WTC11 (cell line): ENCODE data around the gene MAPK8IP1. TPM values are rescaled to one million over a fixed set of nuclear protein-coding genes. Genes with fewer than 3 reads are reported as not detected.

ENCODE experiments used
- ATAC-seq: fragments of 200-7000 bp; cut with Tn5 transposase; 2 replicates; pipeline ENCODE4 v1.10.0; 2021; ENCODE audit warnings: mild to moderate bottlenecking, moderate library complexity
- Bru-seq: library from RNA; stranded (reverse); fragments of 400-500 nt; gene quantifications from one replicate; lab custom pipeline; 2021; lab: Mats Ljungman, UMichigan
- CTCF ChIA-PET: fragments of 300-600 bp; sonication (Branson Sonifier 250); formaldehyde crosslinking; loops from one replicate; lab custom pipeline; 2021; ENCODE audit warnings: antibody characterized with exemption; lab: Charles Lee
- POLR2A ChIA-PET: fragments of 350-600 bp; sonication (Branson Sonifier 250); formaldehyde crosslinking; loops from one replicate; lab custom pipeline; 2021; ENCODE audit warnings: antibody characterized with exemption; lab: Charles Lee
- DNase-seq: peaks from one replicate; pipeline ENCODE4 v3.0.0; 2021; ENCODE audit warnings: low spot score
- H3K27ac Mint-ChIP-seq: 2 replicates; pipeline ENCODE4 v1.8.0; 2021; ENCODE audit warnings: mixed read lengths
- H3K27me3 Mint-ChIP-seq: 2 replicates; pipeline ENCODE4 v1.8.0; 2021; ENCODE audit warnings: low read depth, mild to moderate bottlenecking, moderate library complexity, mixed read lengths
- H3K36me3 Mint-ChIP-seq: 2 replicates; pipeline ENCODE4 v1.8.0; 2021; ENCODE audit warnings: mixed read lengths
- H3K4me1 Mint-ChIP-seq: 2 replicates; pipeline ENCODE4 v1.8.0; 2022; ENCODE audit warnings: mixed read lengths
- H3K4me3 Mint-ChIP-seq: 2 replicates; pipeline ENCODE4 v1.8.0; 2021; ENCODE audit warnings: mild to moderate bottlenecking, moderate library complexity, mixed read lengths
- H3K9me3 Mint-ChIP-seq: 2 replicates; pipeline ENCODE4 v1.8.0; 2021; ENCODE audit warnings: mixed read lengths
- AR ChIP-seq: fragments of 250-450 bp; sonication (Bioruptor Pico); IDR thresholded peaks from 2 replicates; pipeline ENCODE4 v1.9.0; 2021; ENCODE audit warnings: mild to moderate bottlenecking
- ATF1 ChIP-seq: sonication (generic); formaldehyde crosslinking; IDR thresholded peaks from 2 replicates; pipeline ENCODE4 v1.8.1; 2023; ENCODE audit warnings: mild to moderate bottlenecking, moderate library complexity, missing genetic modification reagents
- CBFB ChIP-seq: sonication (generic); formaldehyde crosslinking; IDR thresholded peaks from 2 replicates; pipeline ENCODE4 v1.8.1; 2022; ENCODE audit warnings: mild to moderate bottlenecking, low read depth, missing genetic modification reagents
- CREB1 ChIP-seq: sonication (generic); formaldehyde crosslinking; IDR thresholded peaks from 2 replicates; pipeline ENCODE4 v1.8.0; 2023; ENCODE audit warnings: mild to moderate bottlenecking, missing genetic modification reagents
- CREM ChIP-seq: sonication (generic); formaldehyde crosslinking; IDR thresholded peaks from 2 replicates; pipeline ENCODE4 v1.8.1; 2022; ENCODE audit warnings: mild to moderate bottlenecking, missing genetic modification reagents, moderate library complexity
- E2F5 ChIP-seq: sonication (generic); formaldehyde crosslinking; IDR thresholded peaks from 2 replicates; pipeline ENCODE4 v1.8.1; 2022; ENCODE audit warnings: mild to moderate bottlenecking, moderate library complexity, missing genetic modification reagents
- ELF4 ChIP-seq: sonication (generic); formaldehyde crosslinking; IDR thresholded peaks from 2 replicates; pipeline ENCODE4 v1.8.1; 2022; ENCODE audit warnings: low read depth, mild to moderate bottlenecking, moderate library complexity, missing genetic modification reagents
- ESRRA ChIP-seq: sonication (generic); formaldehyde crosslinking; IDR thresholded peaks from 2 replicates; pipeline ENCODE4 v1.8.1; 2022; ENCODE audit warnings: mild to moderate bottlenecking, missing genetic modification reagents, borderline replicate concordance
- FOXJ3 ChIP-seq: sonication (generic); formaldehyde crosslinking; IDR thresholded peaks from 2 replicates; pipeline ENCODE4 v1.9.0; 2021; ENCODE audit warnings: missing genetic modification reagents, mild to moderate bottlenecking, borderline replicate concordance
- FOXK1 ChIP-seq: sonication (generic); formaldehyde crosslinking; IDR thresholded peaks from 2 replicates; pipeline ENCODE4 v1.8.0; 2022; ENCODE audit warnings: mild to moderate bottlenecking, moderate library complexity, missing genetic modification reagents
- FOXP1 ChIP-seq: sonication (generic); formaldehyde crosslinking; IDR thresholded peaks from 2 replicates; pipeline ENCODE4 v1.8.0; 2022; ENCODE audit warnings: missing genetic modification reagents, mild to moderate bottlenecking, moderate library complexity, borderline replicate concordance
- FOXP4 ChIP-seq: sonication (generic); formaldehyde crosslinking; IDR thresholded peaks from 2 replicates; pipeline ENCODE4 v1.8.0; 2022; ENCODE audit warnings: mild to moderate bottlenecking, missing genetic modification reagents
- JUN ChIP-seq: sonication (generic); formaldehyde crosslinking; IDR thresholded peaks from 2 replicates; pipeline ENCODE4 v1.8.0; 2023; ENCODE audit warnings: mild to moderate bottlenecking, missing genetic modification reagents
- KAT7 ChIP-seq: sonication (generic); formaldehyde crosslinking; IDR thresholded peaks from 2 replicates; pipeline ENCODE4 v1.8.1; 2023; ENCODE audit warnings: missing genetic modification reagents, mild to moderate bottlenecking, borderline replicate concordance
- MYBL2 ChIP-seq: sonication (generic); formaldehyde crosslinking; IDR thresholded peaks from 2 replicates; pipeline ENCODE4 v1.8.1; 2023; ENCODE audit warnings: mild to moderate bottlenecking, moderate library complexity, missing genetic modification reagents
- NR3C1 ChIP-seq: sonication (generic); formaldehyde crosslinking; conservative IDR thresholded peaks from 2 replicates; pipeline ENCODE4 v1.8.1; 2023; ENCODE audit warnings: low read depth, mild to moderate bottlenecking, missing genetic modification reagents
- RORB ChIP-seq: fragments of 250-450 bp; sonication (Bioruptor Pico); IDR thresholded peaks from 2 replicates; pipeline ENCODE4 v1.9.0; 2021; ENCODE audit warnings: mild to moderate bottlenecking
- SP1 ChIP-seq: sonication (generic); formaldehyde crosslinking; conservative IDR thresholded peaks from 2 replicates; pipeline ENCODE4 v1.8.1; 2022; ENCODE audit warnings: missing genetic modification reagents
- TP53 ChIP-seq: sonication (generic); formaldehyde crosslinking; IDR thresholded peaks from 2 replicates; pipeline ENCODE4 v1.8.1; 2023; ENCODE audit warnings: mild to moderate bottlenecking, missing genetic modification reagents
- ZNF138 ChIP-seq: sonication (generic); formaldehyde crosslinking; conservative IDR thresholded peaks from 2 replicates; pipeline ENCODE4 v1.8.1; 2022; ENCODE audit warnings: mild to moderate bottlenecking, moderate library complexity, missing genetic modification reagents
- ZNF232 ChIP-seq: sonication (generic); formaldehyde crosslinking; IDR thresholded peaks from 2 replicates; pipeline ENCODE4 v1.8.0; 2022; ENCODE audit warnings: mild to moderate bottlenecking, missing genetic modification reagents
- ZNF317 ChIP-seq: sonication (generic); formaldehyde crosslinking; IDR thresholded peaks from 2 replicates; pipeline ENCODE4 v1.8.1; 2023; ENCODE audit warnings: low read depth, mild to moderate bottlenecking, moderate library complexity, missing genetic modification reagents, borderline replicate concordance
- ZNF425 ChIP-seq: fragments of 250-450 bp; sonication (Bioruptor Pico); conservative IDR thresholded peaks from 2 replicates; pipeline ENCODE4 v1.9.0; 2021; ENCODE audit warnings: mild to moderate bottlenecking
- long read RNA-seq, 3 experiments: library from RNA in 1 of 3; library from capped mRNA in 1 of 3; library from polyadenylated mRNA in 1 of 3; unstranded in 2 of 3; stranded (forward) in 1 of 3; transcript quantifications; one replicate each; pipeline ENCODE4 v2.0.0, GENCODE V29; 2021
- total RNA-seq: library from RNA; stranded (reverse); gene quantifications from 3 replicates; pipeline ENCODE4 v1.2.3, GENCODE V29; 2021
- TF ChIP-seq, protein P1 (sequence below): fragments of 250-450 bp; sonication (Bioruptor Pico); IDR thresholded peaks from 2 replicates; pipeline ENCODE4 v1.9.0; 2021; ENCODE audit warnings: moderate library complexity, mild to moderate bottlenecking, inconsistent platforms, borderline replicate concordance
- TF ChIP-seq, protein P2 (sequence below): sonication (generic); formaldehyde crosslinking; IDR thresholded peaks from 2 replicates; pipeline ENCODE4 v1.8.1; 2022; ENCODE audit warnings: low read depth, mild to moderate bottlenecking, moderate library complexity, missing genetic modification reagents, borderline replicate concordance
- TF ChIP-seq, protein P3 (sequence below): sonication (generic); formaldehyde crosslinking; IDR thresholded peaks from 2 replicates; pipeline ENCODE4 v1.8.0; 2022; ENCODE audit warnings: mild to moderate bottlenecking, missing genetic modification reagents

The MAPK8IP1 gene
- 31.6 to 34.1 TPM (median 32.4 TPM) in 3 replicates for total RNA-seq
- Bru-seq, nascent RNA: percentile 52 among the genes with signal in this experiment
- long read RNA-seq, experiment 1, transcript MAPK8IP1-201 (12 exons, 3,050 nt): major isoform, 63 of 105 reads
- long read RNA-seq, experiment 1, partial matches to known transcripts: 33 of 105 reads
- long read RNA-seq, experiment 1, other reads (novel, unspliced or antisense): 9 of 105 reads
- long read RNA-seq, experiment 2, transcript MAPK8IP1-201 (12 exons, 3,050 nt): major isoform, 9 of 46 reads
- long read RNA-seq, experiment 2, partial matches to known transcripts: 33 of 46 reads
- long read RNA-seq, experiment 2, other reads (novel, unspliced or antisense): 4 of 46 reads
- long read RNA-seq, experiment 3, partial matches to known transcripts: 1 of 1 reads
- long read RNA-seq, experiment 3, other reads (novel, unspliced or antisense): 0 of 1 reads

- ChIA-PET CTCF (interaction anchor here (2.7 kb wide), 1 partner anchor 13 kb away, joined by 13 read pairs; no protein-coding TSS in a partner anchor), POLR2A (interaction anchor here (1.3 kb wide), 1 partner anchor 11 kb away, joined by 3 read pairs; no protein-coding TSS in a partner anchor)
- ATAC-seq (peak; percentile 80), DNase-seq (peak; percentile 76)
- no peaks in the 10 kb centered on the region for H3K9me3 Mint-ChIP-seq
- peak within 1 kb of the TSS; percentile 70 for H3K4me3 Mint-ChIP-seq
- peaks cover 7% of the 10 kb centered on the region; the same call in 1 of the 2 replicates for H3K27me3 Mint-ChIP-seq
- no peaks in the 10 kb centered on the region for H3K4me1 Mint-ChIP-seq
- 0 out of 2 replicates have a peak, but pooled peaks cover 3% of the 10 kb centered on the region for H3K36me3 Mint-ChIP-seq
- H3K27ac Mint-ChIP-seq: no peak within 1 kb of the TSS
- TF ChIP-seq JUN (CRISPR knock-in tag): no peak
- TF ChIP-seq NR3C1: no peak
- TF ChIP-seq FOXK1 (CRISPR knock-in tag): no peak
- TF ChIP-seq ZNF232 (CRISPR knock-in tag): no peak
- no peak for TF ChIP-seq ZNF425 (CRISPR knock-in tag)
- TF ChIP-seq RORB (CRISPR knock-in tag): no peak
- TF ChIP-seq, protein P1, sequence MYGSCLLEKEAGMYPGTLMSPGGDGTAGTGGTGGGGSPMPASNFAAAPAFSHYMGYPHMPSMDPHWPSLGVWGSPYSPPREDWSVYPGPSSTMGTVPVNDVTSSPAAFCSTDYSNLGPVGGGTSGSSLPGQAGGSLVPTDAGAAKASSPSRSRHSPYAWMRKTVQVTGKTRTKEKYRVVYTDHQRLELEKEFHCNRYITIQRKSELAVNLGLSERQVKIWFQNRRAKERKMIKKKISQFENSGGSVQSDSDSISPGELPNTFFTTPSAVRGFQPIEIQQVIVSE: no peak
- no peak for TF ChIP-seq CBFB (CRISPR knock-in tag)
- TF ChIP-seq MYBL2 (CRISPR knock-in tag): 0 out of 2 replicates have a peak, but pooled peaks have one; percentile 55
- 0 out of 2 replicates have a peak, but pooled peaks have one; percentile 23 for TF ChIP-seq ESRRA (CRISPR knock-in tag)
- no peak for TF ChIP-seq ZNF317
- TF ChIP-seq KAT7 (CRISPR knock-in tag): peak; percentile 73; the same call in 1 of the 2 replicates
- TF ChIP-seq AR (CRISPR knock-in tag): no peak
- TF ChIP-seq ELF4 (CRISPR knock-in tag): no peak
- no peak for TF ChIP-seq CREB1 (CRISPR knock-in tag)
- TF ChIP-seq FOXP4 (CRISPR knock-in tag): no peak
- peak; percentile 63 for TF ChIP-seq SP1 (CRISPR knock-in tag)
- TF ChIP-seq TP53 (CRISPR knock-in tag): peak; percentile 79; the same call in 1 of the 2 replicates
- no peak for TF ChIP-seq ATF1 (CRISPR knock-in tag)
- 0 out of 2 replicates have a peak, but pooled peaks have one; percentile 12 for TF ChIP-seq CREM
- TF ChIP-seq, protein P2, sequence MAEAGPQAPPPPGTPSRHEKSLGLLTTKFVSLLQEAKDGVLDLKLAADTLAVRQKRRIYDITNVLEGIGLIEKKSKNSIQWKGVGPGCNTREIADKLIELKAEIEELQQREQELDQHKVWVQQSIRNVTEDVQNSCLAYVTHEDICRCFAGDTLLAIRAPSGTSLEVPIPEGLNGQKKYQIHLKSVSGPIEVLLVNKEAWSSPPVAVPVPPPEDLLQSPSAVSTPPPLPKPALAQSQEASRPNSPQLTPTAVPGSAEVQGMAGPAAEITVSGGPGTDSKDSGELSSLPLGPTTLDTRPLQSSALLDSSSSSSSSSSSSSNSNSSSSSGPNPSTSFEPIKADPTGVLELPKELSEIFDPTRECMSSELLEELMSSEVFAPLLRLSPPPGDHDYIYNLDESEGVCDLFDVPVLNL (CRISPR knock-in tag): no peak
- 0 out of 2 replicates have a peak, but pooled peaks have one; percentile 32 for TF ChIP-seq E2F5
- TF ChIP-seq, protein P3, sequence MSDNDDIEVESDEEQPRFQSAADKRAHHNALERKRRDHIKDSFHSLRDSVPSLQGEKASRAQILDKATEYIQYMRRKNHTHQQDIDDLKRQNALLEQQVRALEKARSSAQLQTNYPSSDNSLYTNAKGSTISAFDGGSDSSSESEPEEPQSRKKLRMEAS (CRISPR knock-in tag): no peak
- no peak for TF ChIP-seq ZNF138
- no peak for TF ChIP-seq FOXJ3
- peak; percentile 39 for TF ChIP-seq FOXP1
Observed at GRCh38 chr11:45885274-45885920, at the start of gene MAPK8IP1. TSS of gene MAPK8IP1 (plus strand) at chr11:45885651. CDS start at chr11:45885821, 170 bp downstream.
